Cardiac fibroblast (primary cell): Measurements from ENCODE around the gene MYOM1.

Experiments
- DNase-seq, 2 donors: peaks; one replicate each; pipeline versions ENCODE4 v3.0.0 to v3.0.0-alpha.2; 2010; ENCODE audit warnings: low read depth in 2 of 2
- H3K4me3 ChIP-seq, 2 donors: replicated peaks in 1 of 2; 1 replicate in 1 of 2; 2 replicates in 1 of 2; pipeline ENCODE4 v1.5.1; 2011; ENCODE audit warnings: low read depth in 2 of 2, low read length in 2 of 2, mild to moderate bottlenecking in 2 of 2, moderate library complexity in 1 of 2
- CTCF ChIP-seq: IDR thresholded peaks from one replicate; pipeline ENCODE4 v1.5.1; 2011; ENCODE audit warnings: low read depth, mild to moderate bottlenecking, low read length, inconsistent platforms

Gene MYOM1

GRCh38 chr18:3107740-3108151 is 112.0 kb downstream of the MYOM1 start:
- no peak for TF ChIP-seq CTCF
- H3K4me3 ChIP-seq = no peak overlapping the region
- no peak for DNase-seq

- no peak for TF ChIP-seq CTCF
- no peak overlapping the region for H3K4me3 ChIP-seq
- peak; percentile 65 to 90 for DNase-seq
These were observed 115.3 kb downstream of the MYOM1 start for GRCh38 chr18:3104190-3105054.

- H3K4me3 ChIP-seq = no peak overlapping the region
- no peak for TF ChIP-seq CTCF
- peak; percentile 15 to 23 for DNase-seq
These were observed 116.2 kb downstream of the MYOM1 start for GRCh38 chr18:3103576-3103975.

- H3K4me3 ChIP-seq = no peak overlapping the region
- DNase-seq = no peak
- no peak for TF ChIP-seq CTCF
These were observed 116.8 kb downstream of the MYOM1 start for GRCh38 chr18:3102983-3103382.

- TF ChIP-seq CTCF = no peak
- H3K4me3 ChIP-seq = no peak overlapping the region
- no peak for DNase-seq
These were observed 119.2 kb downstream of the MYOM1 start for GRCh38 chr18:3100498-3101132.

DNA sequence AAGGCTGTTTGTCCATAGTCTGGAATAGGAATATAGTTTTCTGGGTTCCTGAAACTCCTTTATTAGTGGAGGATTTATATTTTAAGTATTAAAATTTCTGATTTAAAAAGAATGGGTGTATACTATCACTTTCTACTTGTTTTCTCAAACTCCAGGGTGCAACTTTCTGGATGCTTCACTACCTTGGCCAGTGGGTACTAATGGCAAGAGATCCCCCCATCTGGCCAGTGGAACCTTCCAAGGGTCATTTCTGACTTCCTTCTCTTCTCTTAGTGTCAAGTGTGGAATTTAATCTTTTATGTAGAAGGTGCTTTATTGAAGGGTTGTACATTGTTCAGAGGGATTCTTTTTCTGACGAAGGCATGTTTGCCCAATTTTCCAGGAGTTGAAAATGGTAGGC is 120.4 kb downstream of the MYOM1 start:
- no peak overlapping the region for H3K4me3 ChIP-seq
- no peak for DNase-seq
- no peak for TF ChIP-seq CTCF
